PC-9 (cell line): Measurements from ENCODE around the gene LNX1. TPM values are rescaled to one million over a fixed set of nuclear protein-coding genes. Genes with fewer than 3 reads are reported as not detected.

ENCODE experiments used
- BruUV-seq: library from RNA; stranded (reverse); fragments of 400-500 nt; replicated peaks from 2 replicates; lab custom pipeline; 2021; lab: Mats Ljungman, UMichigan
- CTCF ChIA-PET: fragments of 300-600 bp; sonication (Branson Sonifier 250); formaldehyde crosslinking; loops from one replicate; lab custom pipeline; 2022; ENCODE audit warnings: antibody characterized with exemption; lab: Charles Lee
- POLR2A ChIA-PET: fragments of 300-600 bp; sonication (Branson Sonifier 250); formaldehyde crosslinking; loops from one replicate; lab custom pipeline; 2022; ENCODE audit warnings: antibody characterized with exemption; ENCODE audit not compliant: unreplicated experiment; lab: Charles Lee
- DNase-seq, 2 experiments: peaks; one replicate each; pipeline versions ENCODE4 v3.0.0 to v3.0.0-alpha.2; 2015 to 2022; ENCODE audit warnings: mixed read lengths in 1 of 2
- H2AFZ ChIP-seq: fragments of 200-600 bp; sonication (generic); 2 replicates; pipeline ENCODE4 v1.8.1; 2017; ENCODE audit warnings: antibody characterized with exemption
- H3F3A ChIP-seq: fragments of 200-600 bp; sonication (generic); 2 replicates; pipeline ENCODE4 v1.8.1; 2017; ENCODE audit warnings: antibody characterized with exemption, mild to moderate bottlenecking, low read depth; ENCODE audit not compliant: insufficient read depth
- H3K27ac ChIP-seq: fragments of 200-600 bp; sonication (generic); 2 replicates; pipeline ENCODE4 v1.6.1; 2016; ENCODE audit warnings: mixed run types
- H3K27me3 ChIP-seq: fragments of 200-600 bp; sonication (generic); 2 replicates; pipeline ENCODE4 v1.6.1; 2016; ENCODE audit warnings: low read depth, mixed run types; ENCODE audit not compliant: insufficient read depth
- H3K36me3 ChIP-seq: fragments of 200-600 bp; sonication (generic); 2 replicates; pipeline ENCODE4 v1.6.1; 2016; ENCODE audit warnings: low read depth, mixed run types
- H3K4me1 ChIP-seq: fragments of 200-600 bp; sonication (generic); replicated peaks from 2 replicates; pipeline ENCODE4 v1.6.1; 2016; ENCODE audit warnings: mixed run types; ENCODE audit not compliant: insufficient read depth
- H3K4me2 ChIP-seq: fragments of 200-600 bp; sonication (generic); 2 replicates; pipeline ENCODE4 v1.6.1; 2017; ENCODE audit warnings: mixed run types
- H3K4me3 ChIP-seq: fragments of 200-600 bp; sonication (generic); 2 replicates; pipeline ENCODE4 v1.6.1; 2016; ENCODE audit warnings: mixed run types
- H3K79me2 ChIP-seq: fragments of 200-600 bp; sonication (generic); 2 replicates; pipeline ENCODE4 v1.6.1; 2017; ENCODE audit warnings: low read depth, mixed run types
- H3K9me2 ChIP-seq: fragments of 200-600 bp; sonication (generic); 2 replicates; pipeline ENCODE4 v1.8.1; 2017; ENCODE audit warnings: mild to moderate bottlenecking; ENCODE audit not compliant: insufficient read depth
- H3K9me3 ChIP-seq: fragments of 200-600 bp; sonication (generic); 2 replicates; pipeline ENCODE4 v1.8.1; 2016; ENCODE audit warnings: low read depth; ENCODE audit not compliant: insufficient read depth
- H4K20me1 ChIP-seq: fragments of 200-600 bp; sonication (generic); 2 replicates; pipeline ENCODE4 v1.8.1; 2017; ENCODE audit not compliant: insufficient read depth
- EZH2 ChIP-seq: fragments of 200-600 bp; sonication (generic); IDR thresholded peaks from 2 replicates; pipeline ENCODE4 v1.8.0; 2017; ENCODE audit warnings: antibody characterized with exemption, low read depth
- intact Hi-C: fragments of 100-400 bp; cut with micrococcal nuclease; formaldehyde crosslinking; loops from one replicate; pipeline ENCODE4 v1.10.0; 2022; ENCODE audit not compliant: unreplicated experiment
- total RNA-seq: library from RNA; stranded (reverse); gene quantifications from 2 replicates; pipeline ENCODE4 v1.2.3, GENCODE V29; 2021
- TF ChIP-seq, protein P1 (sequence below): fragments of 200-600 bp; sonication (generic); conservative IDR thresholded peaks from 2 replicates; pipeline ENCODE4 v1.6.1; 2017; ENCODE audit warnings: mixed run types, antibody characterized with exemption, mild to moderate bottlenecking, moderate library complexity

LNX1 gene
- total RNA-seq, 1 experiment from 2014 or later, result 3.4 TPM

DNA sequence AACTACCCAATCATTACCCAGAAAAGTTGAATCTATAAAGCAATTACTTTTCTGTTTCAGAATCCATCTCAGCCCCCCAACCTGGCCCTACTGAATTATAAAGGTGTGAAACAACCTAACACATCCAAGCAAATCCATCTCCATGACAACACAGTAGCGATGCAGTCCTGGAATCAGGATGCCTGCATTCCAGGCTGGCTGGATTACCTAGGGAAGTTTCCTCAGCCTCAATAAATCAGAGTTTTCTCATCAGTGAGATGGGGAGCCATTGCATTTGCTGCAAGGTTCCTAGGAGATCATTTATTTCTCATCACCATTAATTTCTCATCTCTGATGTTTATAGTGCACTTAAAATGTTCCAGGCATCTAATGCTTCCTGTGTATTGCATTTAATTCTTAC lies 46.0 kb downstream of the LNX1 start:
- DNase-seq, result no peak
- Histone ChIP-seq H3F3A (peaks cover 3% of the 10 kb centered on the region; the same call in 1 of the 2 replicates), H3K36me3 (no peaks in the 10 kb centered on the region), H3K27ac (no peak overlapping the region), H3K9me3 (no peaks in the 10 kb centered on the region), H3K4me1 (no peaks in the 10 kb centered on the region), H3K79me2 (no peaks in the 10 kb centered on the region), H3K27me3 (no peaks in the 10 kb centered on the region), H3K4me3 (no peak overlapping the region), H4K20me1 (no peaks in the 10 kb centered on the region), H3K4me2 (no peak overlapping the region), H3K9me2 (no peaks in the 10 kb centered on the region), H2AFZ (no peak overlapping the region)
- no peak for TF ChIP-seq EZH2
- ChIA-PET CTCF (no interaction called here), POLR2A (no interaction called here)
- intact Hi-C loops, result no loop called here
- no TSS peak for BruUV-seq

DNA sequence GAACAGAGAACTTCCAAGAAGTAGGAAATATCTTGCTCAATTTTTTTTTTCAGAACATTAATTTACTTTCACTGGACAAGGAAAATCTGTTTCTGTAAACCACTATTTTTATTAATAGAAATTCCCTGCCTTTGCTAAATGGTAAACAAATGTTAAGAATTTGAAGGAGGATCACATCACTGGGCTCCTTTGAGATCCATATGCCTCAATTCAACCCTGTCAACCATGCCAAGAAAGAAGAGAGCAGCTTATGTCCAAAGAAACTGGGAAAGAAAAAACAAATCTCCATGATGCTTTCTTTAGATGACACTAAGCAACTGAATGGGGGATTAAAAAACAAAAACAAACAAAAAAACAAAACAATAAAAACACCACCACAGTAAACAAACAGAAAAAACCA lies 47.7 kb downstream of the LNX1 start:
- CTCF ChIA-PET, result interaction anchor here (0.6 kb wide), 1 partner anchor 1648 kb away, joined by 3 read pairs; no protein-coding TSS in a partner anchor
- H3K4me3 ChIP-seq, result no peak overlapping the region
- H3K79me2 ChIP-seq, result no peaks in the 10 kb centered on the region
- peaks cover 3% of the 10 kb centered on the region; the same call in 1 of the 2 replicates for H3F3A ChIP-seq
- no peaks in the 10 kb centered on the region for H4K20me1 ChIP-seq
- H3K27ac ChIP-seq, result no peak overlapping the region
- no peaks in the 10 kb centered on the region for H3K36me3 ChIP-seq
- H3K9me2 ChIP-seq, result no peaks in the 10 kb centered on the region
- intact Hi-C loops, result no loop called here
- DNase-seq, result no peak
- H3K9me3 ChIP-seq, result no peaks in the 10 kb centered on the region
- POLR2A ChIA-PET, result no interaction called here
- no peak overlapping the region for H3K4me2 ChIP-seq
- no peaks in the 10 kb centered on the region for H3K4me1 ChIP-seq
- H2AFZ ChIP-seq, result no peak overlapping the region
- no peaks in the 10 kb centered on the region for H3K27me3 ChIP-seq
- TF ChIP-seq EZH2, result no peak
- TF ChIP-seq, protein P1, sequence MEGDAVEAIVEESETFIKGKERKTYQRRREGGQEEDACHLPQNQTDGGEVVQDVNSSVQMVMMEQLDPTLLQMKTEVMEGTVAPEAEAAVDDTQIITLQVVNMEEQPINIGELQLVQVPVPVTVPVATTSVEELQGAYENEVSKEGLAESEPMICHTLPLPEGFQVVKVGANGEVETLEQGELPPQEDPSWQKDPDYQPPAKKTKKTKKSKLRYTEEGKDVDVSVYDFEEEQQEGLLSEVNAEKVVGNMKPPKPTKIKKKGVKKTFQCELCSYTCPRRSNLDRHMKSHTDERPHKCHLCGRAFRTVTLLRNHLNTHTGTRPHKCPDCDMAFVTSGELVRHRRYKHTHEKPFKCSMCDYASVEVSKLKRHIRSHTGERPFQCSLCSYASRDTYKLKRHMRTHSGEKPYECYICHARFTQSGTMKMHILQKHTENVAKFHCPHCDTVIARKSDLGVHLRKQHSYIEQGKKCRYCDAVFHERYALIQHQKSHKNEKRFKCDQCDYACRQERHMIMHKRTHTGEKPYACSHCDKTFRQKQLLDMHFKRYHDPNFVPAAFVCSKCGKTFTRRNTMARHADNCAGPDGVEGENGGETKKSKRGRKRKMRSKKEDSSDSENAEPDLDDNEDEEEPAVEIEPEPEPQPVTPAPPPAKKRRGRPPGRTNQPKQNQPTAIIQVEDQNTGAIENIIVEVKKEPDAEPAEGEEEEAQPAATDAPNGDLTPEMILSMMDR, result no peak
- BruUV-seq, result no TSS peak

DNA sequence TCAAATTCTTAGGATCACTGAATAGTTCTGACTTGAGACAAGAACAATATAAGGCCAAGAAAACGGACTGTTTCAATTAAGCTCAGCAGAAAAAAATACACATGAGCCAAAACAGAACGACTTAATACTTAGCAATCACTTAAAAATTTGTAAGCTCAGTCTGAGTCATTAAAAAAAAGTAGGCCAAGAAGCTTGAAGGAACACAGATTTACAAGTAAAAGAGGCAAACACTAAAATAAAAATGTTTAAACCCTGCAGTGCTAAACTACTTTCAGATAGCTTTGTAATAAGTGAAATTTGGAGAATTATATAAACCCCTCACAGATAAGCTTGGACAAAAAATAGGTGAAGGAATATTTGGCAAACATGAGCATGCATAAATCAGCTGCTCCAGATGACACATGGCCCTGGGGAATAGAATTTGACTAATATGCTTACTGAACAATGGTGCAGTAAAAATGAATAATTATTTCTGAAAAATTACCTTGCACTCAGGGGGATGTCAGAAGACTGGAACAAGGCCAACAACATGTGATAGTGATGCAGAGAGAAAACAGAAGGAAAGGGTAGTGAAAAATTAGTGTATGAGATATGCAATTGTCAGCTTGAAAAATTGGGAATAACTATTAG lies 49.6 kb downstream of the LNX1 start:
- no peaks in the 10 kb centered on the region for H3K79me2 ChIP-seq
- intact Hi-C loops, result no loop called here
- H3K9me2 ChIP-seq, result no peaks in the 10 kb centered on the region
- no TSS peak for BruUV-seq
- no peaks in the 10 kb centered on the region for H4K20me1 ChIP-seq
- ChIA-PET CTCF (no interaction called here), POLR2A (interaction anchor here (0.6 kb wide), 1 partner anchor 456 kb away, joined by 5 read pairs; no protein-coding TSS in a partner anchor)
- H3K36me3 ChIP-seq, result no peaks in the 10 kb centered on the region
- H3F3A ChIP-seq, result peaks cover 3% of the 10 kb centered on the region; the same call in 1 of the 2 replicates
- no peak overlapping the region for H3K4me2 ChIP-seq
- no peak overlapping the region for H3K4me3 ChIP-seq
- peak in 1 of 2 experiments; percentile 46 for DNase-seq
- H3K4me1 ChIP-seq, result 0 out of 2 replicates have a peak, but pooled peaks cover 12% of the 10 kb centered on the region
- TF ChIP-seq EZH2, result no peak
- TF ChIP-seq, protein P1, result no peak
- no peaks in the 10 kb centered on the region for H3K27me3 ChIP-seq
- H2AFZ ChIP-seq, result no peak overlapping the region
- H3K9me3 ChIP-seq, result no peaks in the 10 kb centered on the region
- H3K27ac ChIP-seq, result 0 out of 2 replicates have a peak overlapping the region, but pooled peaks have one; percentile 10
